HG02610 (cell line): Measurements from ENCODE around the gene ST6GALNAC6.

Source experiments
- ATAC-seq: cut with Tn5 transposase; IDR thresholded peaks from one replicate; pipeline ENCODE4 v1.9.1; 2021; ENCODE audit warnings: mild to moderate bottlenecking, moderate library complexity; ENCODE audit not compliant: unreplicated experiment

ST6GALNAC6 gene

GRCh38 chr9:127917603-127918002 lies 18.2 kb upstream of the ST6GALNAC6 start:
- no peak for ATAC-seq

DNA sequence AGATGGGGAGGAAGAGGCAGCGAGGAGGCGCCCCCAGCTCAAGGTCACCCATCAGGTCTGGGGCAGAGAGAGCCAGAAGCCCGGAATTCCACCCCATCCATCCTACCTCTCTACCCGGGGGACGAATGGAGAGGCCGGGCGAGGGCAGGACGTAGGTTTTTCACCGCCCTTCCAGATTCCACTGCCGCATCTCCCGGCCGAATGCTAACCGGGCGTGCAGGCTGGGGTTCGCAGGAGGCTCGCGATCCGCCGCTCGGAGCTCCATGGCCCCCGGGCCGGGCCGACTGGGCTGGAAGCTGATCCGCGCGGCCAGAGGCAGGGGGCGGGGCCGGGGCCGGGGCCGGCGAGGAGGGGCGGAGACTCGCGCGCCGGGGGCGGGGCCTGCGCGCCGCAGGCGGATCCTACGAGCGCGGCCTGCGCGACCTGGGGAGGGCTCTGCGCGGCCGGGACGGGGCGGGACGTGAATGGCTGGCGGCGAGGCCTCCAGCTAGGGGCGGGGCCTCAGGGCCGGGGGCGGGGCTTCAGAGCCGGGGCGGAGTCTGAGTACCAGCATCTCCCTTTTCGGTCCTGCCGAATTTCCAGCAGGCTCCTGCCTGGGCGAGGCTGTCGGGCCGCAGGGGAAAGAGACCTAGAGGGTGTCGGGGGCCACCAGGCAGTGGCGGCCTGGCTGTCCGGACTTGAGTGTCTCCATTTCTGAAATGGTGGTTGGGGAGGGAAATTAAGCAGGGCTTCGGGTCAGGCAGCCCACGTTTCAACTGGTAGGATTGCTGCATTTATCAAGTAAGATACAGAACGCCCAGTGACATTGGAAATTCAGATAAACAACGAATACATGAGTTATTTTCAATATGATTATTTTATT lies 17.5 kb upstream of the ST6GALNAC6 start, which contains the start of gene ST6GALNAC4:
TSS of gene ST6GALNAC4 (minus strand) at position 322 of the 862 bp plus-strand sequence. CDS start 622 bp downstream, outside the sequence.
- ATAC-seq = peak; percentile 85

- no peak for ATAC-seq
These were observed 16.7 kb upstream of the ST6GALNAC6 start for GRCh38 chr9:127915801-127916719.

DNA sequence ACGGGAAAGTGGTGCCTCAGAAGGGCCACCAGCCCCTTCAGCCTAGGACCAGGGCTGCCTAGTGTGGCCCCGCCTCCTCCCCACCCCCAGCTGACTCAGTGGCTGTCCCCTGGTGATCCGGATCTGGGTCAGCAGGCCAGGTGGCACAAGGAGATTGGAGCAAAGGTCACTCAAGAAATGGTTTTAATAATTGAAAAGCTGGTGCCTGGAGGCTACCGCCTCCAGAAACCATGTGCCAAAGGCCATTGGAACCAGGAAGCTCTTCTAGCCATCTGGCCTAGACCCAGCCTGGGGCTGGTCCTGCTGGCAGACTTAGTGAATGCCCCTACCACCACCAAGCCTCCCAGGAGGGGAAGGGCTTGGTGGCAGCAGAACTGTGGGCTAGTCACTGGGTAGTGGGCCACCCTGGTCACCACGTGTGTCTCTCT lies 15.9 kb upstream of the ST6GALNAC6 start:
- ATAC-seq = no peak

GRCh38 chr9:127913682-127914081 lies 14.3 kb upstream of the ST6GALNAC6 start:
- no peak for ATAC-seq

DNA sequence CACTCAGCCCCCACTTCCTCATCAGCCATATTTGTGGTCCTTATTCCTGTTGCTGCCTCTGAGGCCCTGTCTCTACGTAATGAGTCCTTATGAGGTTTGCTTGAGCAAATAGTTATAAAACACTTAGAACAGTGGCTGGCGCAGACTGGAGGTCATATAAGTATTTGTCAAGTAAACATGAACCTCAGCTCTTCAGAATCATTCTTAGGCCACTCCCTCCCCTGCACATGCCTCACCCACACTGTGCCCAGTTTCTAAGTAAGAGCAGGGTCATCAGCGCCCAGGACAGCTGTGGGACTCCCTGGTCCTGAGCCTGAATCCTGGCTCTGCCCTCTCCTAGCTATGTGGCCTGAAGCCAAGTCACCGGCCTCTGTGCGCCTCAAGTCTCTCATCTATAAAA lies 13.5 kb upstream of the ST6GALNAC6 start:
- ATAC-seq = no peak

- ATAC-seq = no peak
These were observed 12.9 kb upstream of the ST6GALNAC6 start for GRCh38 chr9:127912296-127912695.

GRCh38 chr9:127910613-127911205 lies 11.3 kb upstream of the ST6GALNAC6 start:
- ATAC-seq = no peak

GRCh38 chr9:127909839-127910273 lies 10.5 kb upstream of the ST6GALNAC6 start:
- ATAC-seq = no peak

GRCh38 chr9:127908660-127908926 lies 9.2 kb upstream of the ST6GALNAC6 start:
- no peak for ATAC-seq

DNA sequence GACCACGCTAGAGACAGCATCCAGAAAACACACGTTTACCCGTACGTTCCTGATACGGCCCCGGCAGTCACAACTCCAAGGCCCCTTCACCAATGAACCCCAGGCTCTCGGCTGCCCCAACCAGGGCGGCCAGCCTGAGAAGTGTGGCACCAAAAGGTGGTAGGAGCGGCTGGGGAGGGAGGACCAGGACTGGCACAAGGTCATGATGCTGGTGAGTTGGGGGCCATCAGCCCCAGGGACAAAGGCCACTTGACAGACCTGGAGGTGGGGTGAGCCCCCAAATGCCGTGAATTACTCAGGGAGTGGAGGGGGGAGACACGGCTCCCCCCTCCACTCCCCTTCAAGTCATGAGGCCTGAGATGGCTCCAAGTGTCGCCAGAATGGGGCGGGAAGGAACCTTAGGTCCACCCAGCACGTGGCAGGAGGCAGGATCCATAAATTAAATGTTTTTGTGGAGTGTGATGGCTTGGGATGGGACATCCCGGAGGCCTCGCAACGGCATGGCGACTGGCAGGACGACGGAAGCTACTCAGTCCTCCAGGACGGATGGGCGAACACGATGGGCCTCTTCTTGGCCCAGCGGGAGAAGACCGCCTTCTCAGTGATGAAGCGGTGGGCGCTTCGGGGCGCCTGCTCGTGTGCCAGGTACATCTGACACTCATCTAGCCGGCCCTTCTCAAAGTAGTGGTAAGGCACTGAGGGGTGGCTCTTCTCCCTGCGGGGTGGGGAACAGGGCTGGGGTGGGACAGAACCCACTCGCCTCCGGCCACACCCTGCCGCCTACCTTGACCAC lies 8.7 kb upstream of the ST6GALNAC6 start:
- ATAC-seq = no peak

DNA sequence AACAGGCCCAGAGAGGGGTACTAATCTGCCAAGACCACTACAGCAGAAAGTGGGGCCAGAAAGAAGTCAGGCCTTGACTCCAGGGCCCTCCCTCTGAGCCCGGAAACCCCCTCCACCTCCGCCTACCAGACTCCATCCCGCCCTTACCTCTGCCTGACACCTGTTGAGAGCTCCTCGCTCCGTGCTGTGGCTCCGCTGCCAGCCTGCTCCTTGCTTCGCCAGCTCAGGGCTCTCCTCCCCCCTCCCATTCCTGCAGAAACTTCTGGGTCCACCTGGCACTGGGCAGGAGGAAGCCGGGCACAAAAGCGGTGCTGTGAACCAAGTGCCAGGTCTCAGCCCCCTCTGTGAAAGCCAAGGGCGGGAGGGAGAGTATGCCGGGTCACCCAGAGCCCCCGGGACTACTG lies 6.4 kb upstream of the ST6GALNAC6 start:
- ATAC-seq = no peak

GRCh38 chr9:127905004-127905728 lies 5.8 kb upstream of the ST6GALNAC6 start:
- no peak for ATAC-seq

DNA sequence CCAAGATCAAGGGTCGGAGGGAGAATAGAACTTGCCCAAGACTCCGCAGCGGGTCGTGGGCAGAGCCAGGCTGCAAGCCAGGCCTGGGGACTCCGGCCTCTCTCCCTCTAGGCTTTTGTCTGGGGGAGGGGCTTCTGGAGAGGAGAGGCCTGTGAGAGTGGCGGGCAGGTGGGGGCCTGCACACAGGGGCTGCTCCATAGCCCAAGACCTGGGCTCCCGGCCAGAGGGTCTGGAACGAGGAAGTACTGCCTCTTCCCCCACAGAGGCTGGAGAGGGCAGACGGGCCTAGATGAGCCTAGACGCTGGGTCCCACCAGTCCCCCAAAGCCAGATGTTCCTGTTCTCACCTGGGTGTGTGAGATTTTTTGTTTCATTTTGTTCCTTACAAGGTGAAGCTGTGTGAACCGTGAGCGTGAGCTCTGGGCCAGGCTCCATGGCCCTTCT lies 5.2 kb upstream of the ST6GALNAC6 start:
- ATAC-seq = no peak

- peak; percentile 32 for ATAC-seq
These were observed 4.4 kb upstream of the ST6GALNAC6 start for GRCh38 chr9:127903557-127904475.

GRCh38 chr9:127898433-127899127 lies 823 bp downstream of the ST6GALNAC6 start:
- ATAC-seq = peak; percentile 7

- no peak for ATAC-seq
These were observed 2.2 kb downstream of the ST6GALNAC6 start for GRCh38 chr9:127897193-127897692.
